GM21367 (cell line): ENCODE data around the gene GAA.
"Not testable (repeated sequence)": the region's sequence is repeated elsewhere in the genome, so short reads cannot be mapped to it uniquely, and the experiment has no call there.

Source experiments
- ATAC-seq: cut with Tn5 transposase; IDR thresholded peaks from one replicate; pipeline ENCODE4 v1.9.1; 2021; ENCODE audit not compliant: unreplicated experiment

Gene GAA

DNA sequence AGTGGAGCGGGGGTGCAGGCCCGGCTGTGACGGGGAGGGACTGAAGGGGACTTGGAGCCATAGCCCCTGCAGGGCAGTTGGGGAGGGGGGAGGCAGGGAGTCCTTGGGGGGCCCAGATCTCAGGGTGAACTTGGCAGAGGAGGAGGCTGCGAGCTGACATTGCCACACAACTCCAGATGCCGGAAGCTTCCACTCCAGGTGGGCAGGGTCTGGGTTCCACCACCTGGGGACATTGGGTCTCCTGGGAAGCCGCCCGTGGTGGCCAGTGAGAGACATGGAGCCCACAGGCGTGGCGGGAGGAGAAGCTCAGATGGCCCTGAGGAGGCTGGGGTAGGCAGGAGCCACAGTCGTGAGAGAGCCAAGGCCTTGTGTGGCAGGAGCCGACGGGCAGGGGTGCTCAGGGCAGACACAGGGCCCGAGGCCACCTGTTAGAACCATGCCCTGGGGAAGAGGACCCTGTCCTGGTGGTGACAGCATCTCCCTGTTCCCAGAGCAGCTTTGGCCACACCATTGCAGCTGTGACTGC is 18.2 kb upstream of the GAA start:
- ATAC-seq: no peak

DNA sequence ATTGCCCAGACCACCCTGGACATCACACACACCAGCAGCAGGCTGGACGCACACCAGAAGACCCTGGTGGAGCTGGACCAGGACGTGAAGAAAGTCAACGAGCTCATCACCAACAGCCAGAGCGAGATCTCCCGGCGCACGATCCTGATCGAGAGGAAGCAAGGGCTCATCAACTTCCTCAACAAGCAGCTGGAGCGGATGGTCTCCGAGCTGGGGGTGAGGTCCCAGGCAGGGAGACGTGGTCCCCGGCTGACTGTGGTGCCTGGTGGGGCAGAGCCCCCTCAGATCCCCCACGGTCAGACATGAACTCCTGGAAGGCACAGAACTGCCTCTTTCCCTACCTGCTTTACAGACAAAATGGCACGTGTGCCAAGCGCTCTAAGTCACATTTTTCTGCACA is 16.6 kb upstream of the GAA start:
- no peak for ATAC-seq

DNA sequence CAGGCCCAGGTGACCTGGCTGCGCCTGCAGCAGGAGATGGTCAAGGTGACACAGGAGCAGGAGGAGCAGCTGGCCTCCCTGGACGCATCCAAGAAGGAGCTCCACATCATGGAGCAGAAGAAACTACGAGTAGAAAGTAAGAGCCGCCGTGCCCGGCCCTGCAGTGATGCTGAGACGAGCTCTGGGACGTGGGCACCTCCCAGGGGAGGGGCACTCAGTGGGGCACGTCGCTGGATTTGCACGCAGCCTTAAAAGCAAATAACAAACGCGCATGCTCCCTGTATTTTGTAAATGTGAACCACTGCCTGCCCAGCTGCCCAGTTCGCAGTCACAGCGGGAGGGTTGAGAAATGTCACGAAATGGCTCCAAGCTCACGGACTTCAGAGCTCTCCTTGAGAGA is 15.3 kb upstream of the GAA start:
- ATAC-seq: no peak

DNA sequence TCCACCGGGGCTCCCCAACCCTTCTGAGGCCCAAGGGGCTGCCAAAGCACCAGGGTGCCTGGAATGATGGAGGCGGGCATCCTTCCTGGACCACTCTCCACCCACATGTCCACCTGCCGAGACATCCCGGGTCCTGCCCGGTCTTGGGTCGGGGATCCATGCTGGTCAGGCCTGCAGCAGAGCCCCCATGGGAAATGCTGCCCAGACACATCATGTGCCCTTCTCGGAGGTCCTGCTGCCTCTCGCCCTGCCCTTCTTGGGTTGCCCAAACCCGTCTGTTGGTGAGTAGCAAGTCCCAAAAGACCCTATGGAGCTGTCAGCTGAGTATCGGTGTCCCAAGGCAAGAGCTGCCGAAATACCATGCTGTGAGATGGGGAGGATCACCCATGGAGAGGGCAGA is 14.8 kb upstream of the GAA start:
- ATAC-seq: no peak

DNA sequence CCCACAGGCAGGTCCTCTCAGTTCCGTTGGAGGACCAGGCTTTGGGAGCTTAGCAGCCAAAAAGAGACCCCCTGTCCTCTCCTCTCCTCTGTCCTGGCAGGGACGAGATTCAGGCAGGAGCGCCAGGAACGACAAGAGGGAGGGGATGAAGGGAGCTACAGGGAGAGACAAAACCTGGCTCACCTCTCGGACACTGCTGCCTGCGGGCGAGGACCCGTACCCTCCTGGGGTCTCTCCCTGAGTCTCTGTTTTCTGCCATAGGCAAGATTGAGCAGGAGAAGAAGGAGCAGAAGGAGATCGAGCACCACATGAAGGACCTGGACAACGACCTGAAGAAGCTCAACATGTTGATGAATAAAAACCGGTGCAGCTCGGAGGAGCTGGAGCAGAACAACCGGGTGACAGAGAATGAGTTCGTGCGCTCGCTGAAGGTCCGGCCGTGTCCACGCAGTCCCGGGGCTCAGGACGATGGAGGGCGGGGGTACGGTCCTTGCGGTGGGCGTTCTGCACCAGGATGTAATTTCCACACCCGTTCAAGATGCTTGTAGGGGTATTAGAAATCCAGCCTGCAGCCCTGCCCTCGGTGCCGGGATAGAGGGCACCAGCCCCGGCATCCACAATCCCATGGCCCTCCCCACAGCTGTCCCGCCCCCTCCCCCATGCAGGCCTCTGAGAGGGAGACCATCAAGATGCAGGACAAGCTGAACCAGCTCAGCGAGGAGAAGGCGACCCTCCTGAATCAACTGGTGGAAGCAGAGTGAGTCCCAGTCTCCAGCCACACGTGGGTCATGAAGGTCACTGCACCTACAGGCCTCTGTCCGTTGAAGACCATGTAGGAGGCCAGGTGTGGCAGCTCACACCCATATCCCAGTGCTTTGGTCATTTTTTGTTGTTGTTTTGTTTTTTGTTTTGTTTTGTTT is 13.8 kb upstream of the GAA start:
- no peak for ATAC-seq

DNA sequence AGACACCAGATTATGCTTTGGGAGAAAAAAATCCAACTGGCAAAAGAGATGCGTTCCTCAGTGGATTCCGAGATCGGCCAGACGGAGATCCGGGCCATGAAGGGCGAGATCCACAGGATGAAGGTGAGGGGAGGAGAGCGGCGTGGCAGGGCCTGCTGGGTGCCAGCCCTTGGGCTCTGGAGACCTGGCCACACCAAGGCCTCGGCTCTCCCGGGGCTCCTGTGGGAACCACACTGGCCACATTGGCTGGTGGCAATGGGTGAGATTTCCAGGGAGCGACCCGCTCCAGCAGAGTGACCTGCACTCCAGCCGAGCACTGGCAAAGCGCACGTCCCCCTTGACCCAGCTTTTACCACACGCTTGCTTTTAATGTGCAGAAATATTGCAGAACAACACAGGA is 11.6 kb upstream of the GAA start:
- no peak for ATAC-seq

DNA sequence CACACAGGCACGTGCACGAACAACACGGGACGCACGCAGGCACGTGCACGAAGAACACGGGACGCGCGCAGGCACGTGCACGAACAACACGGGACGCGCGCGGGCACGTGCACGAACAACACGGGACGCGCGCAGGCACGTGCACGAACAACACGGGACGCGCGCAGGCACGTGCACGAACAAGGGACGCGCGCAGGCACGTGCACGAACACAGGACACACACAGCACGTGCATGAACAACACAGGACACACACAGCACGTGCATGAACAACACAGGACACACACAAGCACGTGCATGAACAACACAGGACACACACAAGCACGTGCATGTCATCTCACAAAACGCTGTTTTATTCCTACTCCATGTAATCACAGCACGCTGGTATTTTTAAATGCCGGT is 11.2 kb upstream of the GAA start:
- not testable (repeated sequence) for ATAC-seq

DNA sequence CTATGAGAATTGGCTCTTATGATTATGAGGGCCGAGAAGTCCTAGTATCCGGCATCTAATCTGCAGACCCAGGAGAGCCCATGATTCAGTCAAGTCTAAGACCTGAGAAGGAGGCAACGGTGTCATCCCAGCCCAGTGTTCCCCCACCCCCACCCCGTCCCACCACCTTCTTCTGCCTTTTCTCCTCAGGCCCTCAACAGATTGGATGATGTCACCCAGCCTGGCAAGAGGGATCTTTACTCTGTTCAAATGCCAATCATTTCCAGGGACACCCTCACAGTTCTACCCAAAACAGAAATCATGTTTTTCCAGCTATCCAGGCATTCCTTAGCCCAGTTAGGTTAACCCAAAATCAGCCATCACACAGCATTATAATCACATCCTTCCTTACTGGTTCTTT is 10.0 kb upstream of the GAA start:
- ATAC-seq: no peak

DNA sequence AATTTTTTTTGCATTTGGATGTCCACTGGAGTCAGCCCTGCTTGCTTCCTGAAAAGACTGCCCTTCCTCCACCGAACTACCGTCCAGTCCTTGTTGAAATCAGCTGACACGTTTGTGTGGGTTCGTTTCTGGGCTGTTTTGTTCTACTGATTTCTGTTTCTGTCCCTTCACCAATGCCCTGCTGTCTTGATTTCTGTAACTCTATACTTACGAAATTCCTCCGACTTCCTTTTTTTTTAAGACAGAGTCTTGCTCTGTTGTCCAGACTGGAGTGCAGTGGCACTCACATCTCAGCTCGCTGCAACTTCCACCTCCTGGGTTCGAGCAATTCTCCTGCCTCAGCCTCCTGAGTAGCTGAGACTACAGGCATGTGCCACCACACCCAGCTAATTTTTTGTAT is 8.4 kb upstream of the GAA start:
- ATAC-seq: no peak

DNA sequence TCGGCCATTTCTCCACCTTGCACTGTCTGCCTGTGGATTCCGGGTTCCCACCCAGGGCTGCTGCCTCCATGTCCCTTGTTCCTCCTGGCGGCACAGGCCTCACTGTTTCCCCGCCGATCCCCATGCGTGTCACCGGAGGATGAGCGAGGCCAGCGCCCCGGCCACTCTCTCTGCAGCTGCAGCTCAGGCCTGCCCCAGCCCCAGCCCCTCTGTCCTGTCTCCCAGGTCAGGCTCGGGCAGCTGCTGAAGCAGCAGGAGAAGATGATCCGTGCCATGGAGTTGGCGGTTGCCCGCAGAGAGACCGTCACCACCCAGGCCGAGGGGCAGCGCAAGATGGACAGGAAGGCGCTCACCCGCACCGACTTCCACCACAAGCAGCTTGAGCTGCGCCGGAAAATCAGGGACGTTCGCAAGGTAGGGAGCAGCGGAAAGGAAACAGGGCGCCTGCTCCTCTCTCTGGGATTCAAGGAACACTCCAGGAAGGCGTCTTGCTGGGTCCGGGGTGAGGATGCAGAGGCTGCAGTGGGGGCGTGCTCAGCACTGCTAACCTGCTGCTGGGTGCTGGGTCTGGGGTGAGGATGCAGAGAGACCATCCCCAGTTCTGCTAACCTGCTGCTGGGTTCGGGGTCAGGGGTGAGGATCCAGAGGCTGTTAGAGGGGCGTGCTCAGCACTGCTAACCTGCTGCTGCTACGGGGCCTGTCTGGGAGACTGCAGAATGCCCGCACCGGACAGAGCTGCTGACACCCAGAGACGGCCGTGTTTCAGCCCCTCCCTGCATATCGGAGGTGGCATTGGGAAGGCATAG is 6.1 kb upstream of the GAA start:
- ATAC-seq: no peak

DNA sequence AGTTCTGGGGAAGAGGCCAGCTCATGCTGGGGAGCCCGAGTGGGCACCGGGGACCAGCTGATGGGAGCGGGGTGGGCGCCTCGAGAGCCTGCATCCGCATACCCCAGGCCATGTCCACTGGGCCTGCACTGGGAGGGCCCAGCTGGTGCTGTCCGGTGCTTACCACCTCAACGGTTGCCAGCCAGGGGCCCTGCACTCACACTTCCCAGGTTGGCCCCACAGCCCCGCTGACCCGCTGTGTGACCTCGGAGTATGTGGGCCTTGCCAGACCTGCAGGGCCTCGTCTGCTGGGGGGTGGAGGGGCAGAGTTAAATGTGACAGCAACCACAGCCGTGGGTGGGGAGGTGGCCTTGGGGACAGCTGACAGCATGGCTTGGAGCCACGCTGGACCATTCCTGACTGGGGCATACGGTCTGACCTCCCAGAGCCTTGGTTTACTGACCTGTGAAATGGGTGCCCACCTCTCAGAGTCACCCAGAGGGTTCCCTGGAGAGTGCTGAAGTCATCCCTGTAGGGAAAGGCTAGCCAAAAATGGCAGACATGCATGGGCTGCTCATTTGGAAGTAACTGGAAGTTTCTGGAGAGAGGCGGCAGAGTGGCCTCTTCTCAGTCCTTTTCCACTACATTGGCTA is 5.4 kb upstream of the GAA start:
- ATAC-seq: no peak

DNA sequence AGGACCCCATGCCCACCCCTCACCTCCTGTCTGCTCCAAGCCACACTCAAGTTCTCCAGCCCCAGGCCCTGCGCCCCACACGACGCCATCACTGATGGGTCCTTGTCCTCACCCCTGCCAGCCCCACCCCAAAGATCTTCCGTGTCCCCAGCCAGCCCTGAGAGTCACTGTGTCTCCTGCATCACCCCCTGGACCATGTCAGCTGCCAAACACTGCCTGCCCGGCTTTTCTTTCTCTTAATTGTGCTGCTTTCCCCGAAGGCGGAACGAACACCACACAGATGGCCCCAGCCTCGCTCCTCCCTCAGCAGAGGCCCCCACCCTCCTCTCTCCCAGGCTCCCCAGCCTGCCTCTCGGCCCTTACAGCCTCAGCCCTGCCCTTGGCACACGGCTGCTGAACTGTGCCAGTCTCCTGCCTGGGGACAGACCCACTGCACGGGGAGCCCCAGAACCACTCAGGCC is 4.8 kb upstream of the GAA start:
- ATAC-seq: no peak

DNA sequence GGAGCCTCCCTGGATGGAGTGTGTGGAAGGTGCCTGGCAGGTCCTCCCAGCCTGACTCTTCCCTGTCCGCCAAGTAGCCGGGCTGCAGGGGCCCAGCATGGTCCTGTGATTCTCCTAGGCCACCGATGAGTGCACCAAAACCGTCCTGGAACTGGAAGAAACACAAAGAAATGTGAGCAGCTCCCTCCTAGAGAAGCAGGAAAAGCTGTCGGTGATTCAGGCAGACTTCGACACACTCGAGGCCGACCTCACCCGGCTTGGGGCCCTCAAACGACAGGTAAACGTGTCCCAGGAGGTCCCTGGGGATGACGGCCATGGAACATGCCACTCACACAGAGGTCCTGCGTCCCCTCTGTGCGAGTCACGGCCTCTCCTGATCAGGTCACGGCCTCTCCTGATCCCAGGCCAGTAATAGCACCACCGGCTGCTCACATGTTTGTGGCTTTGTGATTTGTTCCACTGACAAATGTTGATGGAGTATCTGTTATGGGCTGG is 4.2 kb upstream of the GAA start:
- ATAC-seq: no peak

DNA sequence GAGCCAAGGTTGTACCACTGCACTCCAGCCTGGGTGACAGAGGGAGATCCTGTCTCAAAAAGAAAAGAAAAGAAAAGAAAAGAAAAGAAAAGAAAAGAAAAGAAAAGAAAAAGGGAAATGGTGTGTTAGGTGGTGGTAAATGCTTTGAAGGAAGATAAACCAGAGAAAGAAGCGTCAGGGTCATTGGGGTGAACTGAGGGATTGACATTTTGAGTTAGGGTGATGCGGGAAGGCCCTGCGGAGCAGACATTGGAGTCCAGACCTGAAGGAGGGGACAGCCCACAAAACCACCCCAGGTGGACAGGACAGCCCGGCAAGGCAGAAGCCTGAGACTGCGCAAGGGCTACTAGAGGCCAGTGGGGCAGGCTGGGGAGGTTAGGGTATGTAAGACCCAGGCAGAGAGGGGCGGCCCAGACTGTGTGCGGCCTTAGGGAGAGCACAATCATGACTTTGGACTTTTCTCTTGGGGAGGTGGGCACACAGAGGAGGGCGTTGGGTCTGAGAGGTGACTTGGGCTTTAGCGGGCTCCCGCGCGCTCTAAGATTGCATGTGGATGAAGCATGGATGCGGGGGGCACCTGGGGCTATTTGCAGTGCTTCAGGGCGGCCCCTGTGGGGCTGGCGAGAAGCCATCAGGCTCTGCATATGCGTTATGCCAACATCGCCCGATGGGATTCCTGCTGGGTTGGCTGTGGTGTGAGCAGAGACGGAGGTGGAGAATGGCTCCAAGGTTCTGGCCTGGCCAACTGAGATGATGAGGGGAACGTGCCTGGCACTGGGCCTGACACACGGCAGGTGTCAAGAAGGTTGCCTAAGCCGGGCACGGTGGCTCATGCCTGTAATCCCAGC is 3.3 kb upstream of the GAA start:
- ATAC-seq: no peak

DNA sequence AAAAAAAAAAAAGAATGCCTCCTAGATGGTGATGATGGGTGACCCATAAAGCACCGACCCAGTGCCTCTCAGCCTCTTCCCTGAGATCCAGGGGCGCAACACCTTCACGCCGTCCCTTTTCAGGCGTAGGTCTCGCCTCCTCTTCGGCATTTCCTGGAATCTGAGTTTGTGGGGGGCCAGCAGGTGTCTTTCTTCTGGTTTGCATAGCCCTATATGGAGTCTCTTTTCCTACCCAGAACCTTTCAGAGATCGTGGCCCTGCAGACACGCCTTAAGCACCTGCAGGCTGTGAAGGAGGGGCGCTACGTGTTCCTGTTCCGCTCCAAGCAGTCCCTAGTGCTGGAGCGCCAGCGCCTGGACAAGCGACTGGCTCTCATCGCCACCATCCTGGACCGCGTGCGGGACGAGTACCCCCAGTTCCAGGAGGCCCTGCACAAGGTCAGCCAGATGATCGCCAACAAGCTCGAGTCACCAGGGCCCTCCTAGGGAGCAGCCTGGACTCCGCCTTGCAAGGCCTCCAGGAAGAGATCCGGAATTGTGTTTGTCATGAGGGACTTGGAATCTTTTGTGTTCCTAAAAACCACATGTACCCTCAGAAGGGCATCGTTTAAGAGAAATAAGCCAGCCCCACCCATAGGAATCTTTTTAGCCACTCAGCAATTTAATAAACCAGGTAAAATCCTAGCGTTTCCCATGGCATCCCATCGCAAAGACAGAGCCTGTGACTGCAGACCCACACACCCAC is 1.9 kb upstream of the GAA start:
- no peak for ATAC-seq

DNA sequence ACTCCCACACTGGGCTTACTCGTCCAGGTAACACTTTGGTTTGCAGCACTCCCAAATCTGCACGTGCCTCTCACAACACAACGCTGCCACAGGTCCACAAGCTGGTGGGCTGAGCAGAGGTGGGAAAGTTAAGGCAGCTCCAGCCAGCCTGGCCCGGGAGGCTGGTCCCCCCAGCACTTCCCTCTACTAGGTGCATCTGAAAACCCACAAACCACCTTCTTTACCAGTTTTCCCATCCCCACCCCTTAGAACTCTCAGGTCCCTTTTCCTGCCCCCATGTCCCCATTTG is 1.4 kb upstream of the GAA start:
- ATAC-seq: no peak

DNA sequence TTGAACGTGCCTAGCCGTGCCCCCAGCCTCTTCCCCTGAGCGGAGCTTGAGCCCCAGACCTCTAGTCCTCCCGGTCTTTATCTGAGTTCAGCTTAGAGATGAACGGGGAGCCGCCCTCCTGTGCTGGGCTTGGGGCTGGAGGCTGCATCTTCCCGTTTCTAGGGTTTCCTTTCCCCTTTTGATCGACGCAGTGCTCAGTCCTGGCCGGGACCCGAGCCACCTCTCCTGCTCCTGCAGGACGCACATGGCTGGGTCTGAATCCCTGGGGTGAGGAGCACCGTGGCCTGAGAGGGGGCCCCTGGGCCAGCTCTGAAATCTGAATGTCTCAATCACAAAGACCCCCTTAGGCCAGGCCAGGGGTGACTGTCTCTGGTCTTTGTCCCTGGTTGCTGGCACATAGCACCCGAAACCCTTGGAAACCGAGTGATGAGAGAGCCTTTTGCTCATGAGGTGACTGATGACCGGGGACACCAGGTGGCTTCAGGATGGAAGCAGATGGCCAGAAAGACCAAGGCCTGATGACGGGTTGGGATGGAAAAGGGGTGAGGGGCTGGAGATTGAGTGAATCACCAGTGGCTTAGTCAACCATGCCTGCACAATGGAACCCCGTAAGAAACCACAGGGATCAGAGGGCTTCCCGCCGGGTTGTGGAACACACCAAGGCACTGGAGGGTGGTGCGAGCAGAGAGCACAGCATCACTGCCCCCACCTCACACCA is 724 bp downstream of the GAA start:
- ATAC-seq: no peak

DNA sequence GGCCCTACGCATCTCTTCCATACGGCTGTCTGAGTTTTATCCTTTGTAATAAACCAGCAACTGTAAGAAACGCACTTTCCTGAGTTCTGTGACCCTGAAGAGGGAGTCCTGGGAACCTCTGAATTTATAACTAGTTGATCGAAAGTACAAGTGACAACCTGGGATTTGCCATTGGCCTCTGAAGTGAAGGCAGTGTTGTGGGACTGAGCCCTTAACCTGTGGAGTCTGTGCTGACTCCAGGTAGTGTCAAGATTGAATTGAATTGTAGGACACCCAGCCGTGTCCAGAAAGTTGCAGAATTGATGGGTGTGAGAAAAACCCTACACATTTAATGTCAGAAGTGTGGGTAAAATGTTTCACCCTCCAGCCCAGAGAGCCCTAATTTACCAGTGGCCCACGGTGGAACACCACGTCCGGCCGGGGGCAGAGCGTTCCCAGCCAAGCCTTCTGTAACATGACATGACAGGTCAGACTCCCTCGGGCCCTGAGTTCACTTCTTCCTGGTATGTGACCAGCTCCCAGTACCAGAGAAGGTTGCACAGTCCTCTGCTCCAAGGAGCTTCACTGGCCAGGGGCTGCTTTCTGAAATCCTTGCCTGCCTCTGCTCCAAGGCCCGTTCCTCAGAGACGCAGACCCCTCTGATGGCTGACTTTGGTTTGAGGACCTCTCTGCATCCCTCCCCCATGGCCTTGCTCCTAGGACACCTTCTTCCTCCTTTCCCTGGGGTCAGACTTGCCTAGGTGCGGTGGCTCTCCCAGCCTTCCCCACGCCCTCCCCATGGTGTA is 1.5 kb downstream of the GAA start:
- no peak for ATAC-seq
